ENCODE data around the gene SPIRE2.
"Not testable (repeated sequence)": the region's sequence is repeated elsewhere in the genome, so short reads cannot be mapped to it uniquely, and the experiment has no call there.

DNA sequence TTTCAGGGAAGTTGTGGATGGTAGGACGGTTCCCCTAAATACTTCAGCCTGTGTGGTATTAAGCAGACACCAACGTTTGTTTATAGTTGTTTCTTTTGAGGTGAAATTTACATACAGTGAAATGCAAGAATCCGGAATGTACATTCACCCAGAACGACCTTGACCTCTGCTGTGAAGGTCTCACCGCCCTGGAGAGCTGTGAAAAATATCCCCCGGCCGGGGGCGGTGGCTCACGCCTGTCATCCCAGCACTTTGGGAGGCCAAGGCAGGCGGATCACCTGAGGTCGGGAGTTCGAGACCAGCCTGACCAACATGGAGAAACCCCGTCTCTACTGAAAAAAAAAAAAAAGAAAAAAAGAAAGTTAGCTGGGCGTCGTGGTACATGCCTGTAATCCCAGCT lies 8.2 kb downstream of the SPIRE2 start:
- not testable (repeated sequence) for TF ChIP-seq POLR2AphosphoS5 (IDR thresholded peaks at IDR 0.05; ENCODE audit: low read depth, low read length); TCF7L2 (IDR thresholded peaks at IDR 0.05; ENCODE audit: low read depth, low read length); SIN3A (IDR thresholded peaks at IDR 0.05; ENCODE audit: borderline replicate concordance, insufficient read depth, low read depth, low read length)
- TF ChIP-seq, protein P1, sequence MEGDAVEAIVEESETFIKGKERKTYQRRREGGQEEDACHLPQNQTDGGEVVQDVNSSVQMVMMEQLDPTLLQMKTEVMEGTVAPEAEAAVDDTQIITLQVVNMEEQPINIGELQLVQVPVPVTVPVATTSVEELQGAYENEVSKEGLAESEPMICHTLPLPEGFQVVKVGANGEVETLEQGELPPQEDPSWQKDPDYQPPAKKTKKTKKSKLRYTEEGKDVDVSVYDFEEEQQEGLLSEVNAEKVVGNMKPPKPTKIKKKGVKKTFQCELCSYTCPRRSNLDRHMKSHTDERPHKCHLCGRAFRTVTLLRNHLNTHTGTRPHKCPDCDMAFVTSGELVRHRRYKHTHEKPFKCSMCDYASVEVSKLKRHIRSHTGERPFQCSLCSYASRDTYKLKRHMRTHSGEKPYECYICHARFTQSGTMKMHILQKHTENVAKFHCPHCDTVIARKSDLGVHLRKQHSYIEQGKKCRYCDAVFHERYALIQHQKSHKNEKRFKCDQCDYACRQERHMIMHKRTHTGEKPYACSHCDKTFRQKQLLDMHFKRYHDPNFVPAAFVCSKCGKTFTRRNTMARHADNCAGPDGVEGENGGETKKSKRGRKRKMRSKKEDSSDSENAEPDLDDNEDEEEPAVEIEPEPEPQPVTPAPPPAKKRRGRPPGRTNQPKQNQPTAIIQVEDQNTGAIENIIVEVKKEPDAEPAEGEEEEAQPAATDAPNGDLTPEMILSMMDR (IDR thresholded peaks at IDR 0.05): not testable (repeated sequence)
- TF ChIP-seq, protein P2, sequence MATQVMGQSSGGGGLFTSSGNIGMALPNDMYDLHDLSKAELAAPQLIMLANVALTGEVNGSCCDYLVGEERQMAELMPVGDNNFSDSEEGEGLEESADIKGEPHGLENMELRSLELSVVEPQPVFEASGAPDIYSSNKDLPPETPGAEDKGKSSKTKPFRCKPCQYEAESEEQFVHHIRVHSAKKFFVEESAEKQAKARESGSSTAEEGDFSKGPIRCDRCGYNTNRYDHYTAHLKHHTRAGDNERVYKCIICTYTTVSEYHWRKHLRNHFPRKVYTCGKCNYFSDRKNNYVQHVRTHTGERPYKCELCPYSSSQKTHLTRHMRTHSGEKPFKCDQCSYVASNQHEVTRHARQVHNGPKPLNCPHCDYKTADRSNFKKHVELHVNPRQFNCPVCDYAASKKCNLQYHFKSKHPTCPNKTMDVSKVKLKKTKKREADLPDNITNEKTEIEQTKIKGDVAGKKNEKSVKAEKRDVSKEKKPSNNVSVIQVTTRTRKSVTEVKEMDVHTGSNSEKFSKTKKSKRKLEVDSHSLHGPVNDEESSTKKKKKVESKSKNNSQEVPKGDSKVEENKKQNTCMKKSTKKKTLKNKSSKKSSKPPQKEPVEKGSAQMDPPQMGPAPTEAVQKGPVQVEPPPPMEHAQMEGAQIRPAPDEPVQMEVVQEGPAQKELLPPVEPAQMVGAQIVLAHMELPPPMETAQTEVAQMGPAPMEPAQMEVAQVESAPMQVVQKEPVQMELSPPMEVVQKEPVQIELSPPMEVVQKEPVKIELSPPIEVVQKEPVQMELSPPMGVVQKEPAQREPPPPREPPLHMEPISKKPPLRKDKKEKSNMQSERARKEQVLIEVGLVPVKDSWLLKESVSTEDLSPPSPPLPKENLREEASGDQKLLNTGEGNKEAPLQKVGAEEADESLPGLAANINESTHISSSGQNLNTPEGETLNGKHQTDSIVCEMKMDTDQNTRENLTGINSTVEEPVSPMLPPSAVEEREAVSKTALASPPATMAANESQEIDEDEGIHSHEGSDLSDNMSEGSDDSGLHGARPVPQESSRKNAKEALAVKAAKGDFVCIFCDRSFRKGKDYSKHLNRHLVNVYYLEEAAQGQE (IDR thresholded peaks at IDR 0.05; ENCODE audit: insufficient read depth in 1 of 2, low read depth in 2 of 2, low read length in 1 of 2): not testable (repeated sequence)

Data from Panc1 (cell line).